ENCODE measurements around the gene GRID1.

DNA sequence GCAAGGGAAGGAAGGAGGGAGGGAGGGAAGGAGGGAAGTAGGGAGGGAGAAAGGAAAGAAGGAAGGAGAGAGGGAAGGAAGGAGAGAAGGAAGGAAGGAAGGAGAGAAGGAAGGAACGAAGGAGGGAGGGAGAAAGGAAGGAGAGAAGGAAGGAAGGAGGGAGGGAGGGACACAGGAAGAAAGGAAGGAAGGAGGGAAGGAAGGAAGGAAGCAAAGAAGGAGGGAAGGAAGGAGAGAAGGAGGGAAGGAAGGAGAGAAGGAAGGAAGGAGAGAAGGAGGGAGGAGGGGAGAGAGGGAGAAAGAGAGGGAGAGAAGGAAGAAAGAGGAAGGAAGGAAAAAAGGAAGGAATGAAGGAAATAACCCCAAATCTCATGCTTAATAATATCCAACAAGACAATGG is 630.6 kb downstream of the GRID1 start:
- TF ChIP-seq, protein P1, sequence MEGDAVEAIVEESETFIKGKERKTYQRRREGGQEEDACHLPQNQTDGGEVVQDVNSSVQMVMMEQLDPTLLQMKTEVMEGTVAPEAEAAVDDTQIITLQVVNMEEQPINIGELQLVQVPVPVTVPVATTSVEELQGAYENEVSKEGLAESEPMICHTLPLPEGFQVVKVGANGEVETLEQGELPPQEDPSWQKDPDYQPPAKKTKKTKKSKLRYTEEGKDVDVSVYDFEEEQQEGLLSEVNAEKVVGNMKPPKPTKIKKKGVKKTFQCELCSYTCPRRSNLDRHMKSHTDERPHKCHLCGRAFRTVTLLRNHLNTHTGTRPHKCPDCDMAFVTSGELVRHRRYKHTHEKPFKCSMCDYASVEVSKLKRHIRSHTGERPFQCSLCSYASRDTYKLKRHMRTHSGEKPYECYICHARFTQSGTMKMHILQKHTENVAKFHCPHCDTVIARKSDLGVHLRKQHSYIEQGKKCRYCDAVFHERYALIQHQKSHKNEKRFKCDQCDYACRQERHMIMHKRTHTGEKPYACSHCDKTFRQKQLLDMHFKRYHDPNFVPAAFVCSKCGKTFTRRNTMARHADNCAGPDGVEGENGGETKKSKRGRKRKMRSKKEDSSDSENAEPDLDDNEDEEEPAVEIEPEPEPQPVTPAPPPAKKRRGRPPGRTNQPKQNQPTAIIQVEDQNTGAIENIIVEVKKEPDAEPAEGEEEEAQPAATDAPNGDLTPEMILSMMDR (IDR thresholded peaks at IDR 0.05): no peak
- no peak for TF ChIP-seq POLR2A (IDR thresholded peaks at IDR 0.05)

All from esophagus squamous epithelium (tissue), 4 donors.